Measurements from ENCODE around the gene TMEM245.
A peak's percentile ranks its signal among the peaks of the same experiment; 100 is the strongest.

The TMEM245 gene

GRCh38 chr9:109119439-109120203 lies at the start of gene TMEM245:
TMEM245 (minus strand) TSS chr9:109119947; CDS start chr9:109119913, 34 bp downstream.
- peak; percentile 96 for DNase-seq

- DNase-seq = no peak
These were observed 48.4 kb upstream of the TMEM245 start for GRCh38 chr9:109168170-109168569.

- no peak for DNase-seq
These were observed 48.0 kb upstream of the TMEM245 start for GRCh38 chr9:109167716-109168115.

- DNase-seq = no peak
These were observed 47.2 kb upstream of the TMEM245 start, which contains the start of gene FRRS1L for GRCh38 chr9:109166771-109167601. FRRS1L (minus strand) TSS chr9:109167249; CDS start chr9:109167138, 111 bp downstream.

- no peak for DNase-seq
These were observed 46.5 kb upstream of the TMEM245 start for GRCh38 chr9:109166171-109166770.

GRCh38 chr9:109164042-109164441 lies 44.3 kb upstream of the TMEM245 start:
- no peak for DNase-seq

- DNase-seq = no peak
These were observed 43.4 kb upstream of the TMEM245 start for GRCh38 chr9:109163194-109163593.

GRCh38 chr9:109162677-109163076 lies 42.9 kb upstream of the TMEM245 start:
- DNase-seq = no peak

- DNase-seq = no peak
These were observed 41.7 kb upstream of the TMEM245 start for GRCh38 chr9:109161471-109161870.

GRCh38 chr9:109159583-109159982 lies 39.8 kb upstream of the TMEM245 start:
- DNase-seq = no peak

- no peak for DNase-seq
These were observed 38.9 kb upstream of the TMEM245 start for GRCh38 chr9:109158651-109159050.

- no peak for DNase-seq
These were observed 37.0 kb upstream of the TMEM245 start for GRCh38 chr9:109156708-109157107.

- no peak for DNase-seq
These were observed 31.3 kb upstream of the TMEM245 start for GRCh38 chr9:109150925-109151545.

GRCh38 chr9:109149722-109150121 lies 30.0 kb upstream of the TMEM245 start:
- DNase-seq = no peak

- DNase-seq = no peak
These were observed 29.3 kb upstream of the TMEM245 start for GRCh38 chr9:109149089-109149488.

- no peak for DNase-seq
These were observed 25.3 kb upstream of the TMEM245 start for GRCh38 chr9:109145051-109145450.

- DNase-seq = no peak
These were observed 24.3 kb upstream of the TMEM245 start for GRCh38 chr9:109143881-109144562.

- no peak for DNase-seq
These were observed 21.6 kb upstream of the TMEM245 start for GRCh38 chr9:109141375-109141774.

GRCh38 chr9:109139851-109140250 lies 20.1 kb upstream of the TMEM245 start:
- no peak for DNase-seq

- DNase-seq = no peak
These were observed 18.7 kb upstream of the TMEM245 start for GRCh38 chr9:109138421-109138820.

- no peak for DNase-seq
These were observed 14.4 kb upstream of the TMEM245 start for GRCh38 chr9:109134167-109134578.

- no peak for DNase-seq
These were observed 13.8 kb upstream of the TMEM245 start for GRCh38 chr9:109133533-109133932.
